ENCODE measurements around the gene CCDC171. TPM values are rescaled to one million over a fixed set of nuclear protein-coding genes. Genes with fewer than 3 reads are reported as not detected.
"Not testable (repeated sequence)": the region's sequence is repeated elsewhere in the genome, so short reads cannot be mapped to it uniquely, and the experiment has no call there.

CCDC171 gene
- total and polyA plus RNA-seq, 2 experiments from 2014 or later, result 0.73 to 2.9 TPM

DNA sequence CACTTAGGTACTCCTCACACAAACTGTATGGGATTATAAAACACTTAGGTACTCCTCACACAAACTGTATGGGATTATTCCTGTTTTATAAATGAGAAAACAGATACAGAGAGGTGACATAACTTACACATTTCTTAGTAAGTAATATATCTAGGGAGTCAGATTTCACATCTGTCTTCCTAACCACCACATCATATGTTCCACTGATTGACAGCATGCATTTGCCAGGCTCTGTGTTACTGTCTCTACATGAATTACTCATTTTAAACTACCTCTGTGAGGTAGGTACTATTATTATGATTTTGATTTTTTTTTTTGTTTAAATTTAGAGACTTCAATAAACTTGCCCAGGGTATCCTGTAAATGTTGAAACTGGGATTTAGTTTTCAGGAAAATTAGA is 232.7 kb downstream of the CCDC171 start:
- TF ChIP-seq EZH2 (IDR thresholded peaks at IDR 0.05; ENCODE audit: borderline replicate concordance) (no peak), EZH2phosphoT487 (IDR thresholded peaks at IDR 0.05; ENCODE audit: low read depth, severe bottlenecking, unreplicated experiment) (no peak)
- TF ChIP-seq, protein P1, sequence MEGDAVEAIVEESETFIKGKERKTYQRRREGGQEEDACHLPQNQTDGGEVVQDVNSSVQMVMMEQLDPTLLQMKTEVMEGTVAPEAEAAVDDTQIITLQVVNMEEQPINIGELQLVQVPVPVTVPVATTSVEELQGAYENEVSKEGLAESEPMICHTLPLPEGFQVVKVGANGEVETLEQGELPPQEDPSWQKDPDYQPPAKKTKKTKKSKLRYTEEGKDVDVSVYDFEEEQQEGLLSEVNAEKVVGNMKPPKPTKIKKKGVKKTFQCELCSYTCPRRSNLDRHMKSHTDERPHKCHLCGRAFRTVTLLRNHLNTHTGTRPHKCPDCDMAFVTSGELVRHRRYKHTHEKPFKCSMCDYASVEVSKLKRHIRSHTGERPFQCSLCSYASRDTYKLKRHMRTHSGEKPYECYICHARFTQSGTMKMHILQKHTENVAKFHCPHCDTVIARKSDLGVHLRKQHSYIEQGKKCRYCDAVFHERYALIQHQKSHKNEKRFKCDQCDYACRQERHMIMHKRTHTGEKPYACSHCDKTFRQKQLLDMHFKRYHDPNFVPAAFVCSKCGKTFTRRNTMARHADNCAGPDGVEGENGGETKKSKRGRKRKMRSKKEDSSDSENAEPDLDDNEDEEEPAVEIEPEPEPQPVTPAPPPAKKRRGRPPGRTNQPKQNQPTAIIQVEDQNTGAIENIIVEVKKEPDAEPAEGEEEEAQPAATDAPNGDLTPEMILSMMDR (IDR thresholded peaks at IDR 0.05; ENCODE audit: poor library complexity), result no peak
- H3K79me2 ChIP-seq, result no peaks in the 10 kb centered on the region
- no peak overlapping the region for H3K4me3 ChIP-seq
- H2AFZ ChIP-seq, result no peak overlapping the region
- H4K20me1 ChIP-seq (ENCODE audit: insufficient read depth, poor library complexity, severe bottlenecking), result no peaks in the 10 kb centered on the region
- no peaks in the 10 kb centered on the region for H3K9me3 ChIP-seq (ENCODE audit: low read depth)
- DNase-seq (ENCODE audit: low spot score), result no peak
- no peak overlapping the region for H3K4me2 ChIP-seq
- no peaks in the 10 kb centered on the region for H3K36me3 ChIP-seq (replicated peaks; ENCODE audit: insufficient read depth, low read depth)
- no peaks in the 10 kb centered on the region for H3K9me2 ChIP-seq (replicated peaks; ENCODE audit: insufficient read depth)
- no peaks in the 10 kb centered on the region for H3K4me1 ChIP-seq (ENCODE audit: insufficient read depth)
- no peak overlapping the region for H3K27ac ChIP-seq
- H3K27me3 ChIP-seq, result no peaks in the 10 kb centered on the region

DNA sequence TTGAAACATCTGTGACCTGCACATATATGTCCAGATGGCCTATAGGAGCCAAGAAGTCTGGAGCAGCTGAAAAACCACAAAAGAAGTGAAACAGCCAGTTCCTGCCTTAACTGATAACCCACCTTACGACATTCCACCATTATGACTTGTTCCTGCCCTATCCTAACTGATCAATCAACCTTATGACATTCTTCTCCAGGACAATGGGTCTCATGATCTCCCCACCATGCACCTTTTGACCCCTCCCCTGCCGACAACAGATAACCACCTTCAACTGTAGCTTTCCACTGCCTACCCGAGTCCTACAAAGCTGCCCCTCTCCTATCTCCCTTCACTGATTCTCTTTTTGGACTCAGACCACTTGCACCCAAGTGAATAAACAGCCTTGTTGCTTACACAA is 233.8 kb downstream of the CCDC171 start:
- H3K4me2 ChIP-seq, result no peak overlapping the region
- H3K4me3 ChIP-seq, result no peak overlapping the region
- WGBS (ENCODE audit: low lambda C conversion rate, missing lambda C conversion rate), result 86% methylated on average over 3 of the region's 3 CpGs
- no peaks in the 10 kb centered on the region for H3K79me2 ChIP-seq
- no peaks in the 10 kb centered on the region for H3K9me2 ChIP-seq (replicated peaks; ENCODE audit: insufficient read depth)
- H3K4me1 ChIP-seq (ENCODE audit: insufficient read depth), result no peaks in the 10 kb centered on the region
- TF ChIP-seq EZH2 (IDR thresholded peaks at IDR 0.05; ENCODE audit: borderline replicate concordance), result no peak
- no peak for TF ChIP-seq EZH2phosphoT487 (IDR thresholded peaks at IDR 0.05; ENCODE audit: low read depth, severe bottlenecking, unreplicated experiment)
- TF ChIP-seq, protein P1 (IDR thresholded peaks at IDR 0.05; ENCODE audit: poor library complexity), result no peak
- no peaks in the 10 kb centered on the region for H3K27me3 ChIP-seq
- no peak for DNase-seq (ENCODE audit: low spot score)
- H3K9me3 ChIP-seq (ENCODE audit: low read depth), result no peaks in the 10 kb centered on the region
- no peaks in the 10 kb centered on the region for H3K36me3 ChIP-seq (replicated peaks; ENCODE audit: insufficient read depth, low read depth)
- H4K20me1 ChIP-seq (ENCODE audit: insufficient read depth, poor library complexity, severe bottlenecking), result no peaks in the 10 kb centered on the region
- no peak overlapping the region for H2AFZ ChIP-seq
- no peak overlapping the region for H3K27ac ChIP-seq

DNA sequence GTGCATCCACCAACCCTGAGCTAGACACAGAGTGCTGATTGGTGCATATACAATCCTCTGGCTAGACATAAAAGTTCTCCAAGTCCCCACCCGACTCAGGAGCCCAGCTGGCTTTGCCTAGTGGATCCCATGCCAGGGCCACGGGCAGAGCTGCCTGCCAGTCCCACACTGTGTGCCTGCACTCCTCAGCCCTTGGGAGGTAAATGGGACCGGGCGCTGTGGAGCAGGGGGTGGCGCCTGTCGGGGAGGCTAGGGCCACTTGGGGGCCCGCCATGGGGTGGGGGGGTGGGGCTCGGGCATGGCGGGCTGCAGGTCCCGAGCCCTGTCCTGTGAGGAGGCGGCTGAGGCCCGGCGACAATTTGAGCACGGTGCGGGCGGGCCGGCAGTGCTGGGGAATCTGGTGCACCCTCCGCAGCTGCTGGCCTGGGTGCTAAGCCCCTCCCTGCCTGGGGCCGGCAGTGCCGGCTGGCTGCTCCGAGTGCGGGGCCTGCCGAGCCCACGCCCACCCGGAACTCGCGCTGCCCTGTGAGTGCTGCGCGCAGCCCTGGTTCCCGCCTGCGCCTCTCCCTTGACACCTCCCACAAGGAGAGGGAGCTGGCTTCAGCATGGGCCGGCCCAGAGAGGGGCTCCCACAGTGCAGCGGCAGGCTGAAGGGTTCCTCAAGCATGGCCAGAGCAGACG is 257.5 kb downstream of the CCDC171 start:
- not testable (repeated sequence) for DNase-seq (ENCODE audit: low spot score); H3K4me1 ChIP-seq (ENCODE audit: insufficient read depth); H3K27ac ChIP-seq; H3K4me2 ChIP-seq; H3K4me3 ChIP-seq; H3K36me3 ChIP-seq (replicated peaks; ENCODE audit: insufficient read depth, low read depth); H2AFZ ChIP-seq; H4K20me1 ChIP-seq (ENCODE audit: insufficient read depth, poor library complexity, severe bottlenecking); H3K9me2 ChIP-seq (replicated peaks; ENCODE audit: insufficient read depth); H3K79me2 ChIP-seq; H3K9me3 ChIP-seq (ENCODE audit: low read depth); H3K27me3 ChIP-seq
- 98% methylated on average over 16 of the region's 34 CpGs for WGBS (ENCODE audit: low lambda C conversion rate, missing lambda C conversion rate)

DNA sequence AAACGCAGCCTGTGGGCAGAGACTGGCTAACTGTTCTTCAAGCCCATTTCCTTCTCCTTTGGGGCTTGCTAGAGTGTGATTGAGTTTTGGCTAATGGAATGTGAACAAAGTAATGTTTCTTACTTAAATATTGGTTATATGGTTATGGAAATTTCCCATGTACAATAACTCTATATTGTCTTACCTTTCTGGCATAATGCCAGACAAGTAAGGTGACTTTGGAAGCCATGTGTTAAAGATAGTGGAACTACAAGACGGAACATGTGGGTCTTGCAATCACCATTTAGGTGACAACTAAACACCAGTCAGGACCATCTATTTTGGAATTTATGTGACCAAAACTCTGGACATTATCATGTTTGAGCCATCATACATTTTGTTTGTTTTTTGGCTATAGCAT is 260.2 kb downstream of the CCDC171 start:
- Histone ChIP-seq H3K9me3 (ENCODE audit: low read depth) (no peaks in the 10 kb centered on the region), H3K27ac (no peak overlapping the region), H3K4me1 (ENCODE audit: insufficient read depth) (no peaks in the 10 kb centered on the region), H3K4me3 (no peak overlapping the region), H3K4me2 (no peak overlapping the region), H3K79me2 (no peaks in the 10 kb centered on the region), H2AFZ (no peak overlapping the region), H3K27me3 (no peaks in the 10 kb centered on the region), H3K9me2 (replicated peaks; ENCODE audit: insufficient read depth) (no peaks in the 10 kb centered on the region), H3K36me3 (replicated peaks; ENCODE audit: insufficient read depth, low read depth) (no peaks in the 10 kb centered on the region), H4K20me1 (ENCODE audit: insufficient read depth, poor library complexity, severe bottlenecking) (no peaks in the 10 kb centered on the region)
- DNase-seq (ENCODE audit: low spot score), result no peak
- WGBS (ENCODE audit: low lambda C conversion rate, missing lambda C conversion rate), result 83% methylated on average over 2 of the region's 2 CpGs
- TF ChIP-seq EZH2 (IDR thresholded peaks at IDR 0.05; ENCODE audit: borderline replicate concordance) (no peak), EZH2phosphoT487 (IDR thresholded peaks at IDR 0.05; ENCODE audit: low read depth, severe bottlenecking, unreplicated experiment) (no peak)
- TF ChIP-seq, protein P1 (IDR thresholded peaks at IDR 0.05; ENCODE audit: poor library complexity), result no peak

Measured in hepatocyte (in vitro differentiated cells).